ENCODE measurements around the gene REXO5.
A peak's percentile ranks its signal among the peaks of the same experiment; 100 is the strongest.

The REXO5 gene

DNA sequence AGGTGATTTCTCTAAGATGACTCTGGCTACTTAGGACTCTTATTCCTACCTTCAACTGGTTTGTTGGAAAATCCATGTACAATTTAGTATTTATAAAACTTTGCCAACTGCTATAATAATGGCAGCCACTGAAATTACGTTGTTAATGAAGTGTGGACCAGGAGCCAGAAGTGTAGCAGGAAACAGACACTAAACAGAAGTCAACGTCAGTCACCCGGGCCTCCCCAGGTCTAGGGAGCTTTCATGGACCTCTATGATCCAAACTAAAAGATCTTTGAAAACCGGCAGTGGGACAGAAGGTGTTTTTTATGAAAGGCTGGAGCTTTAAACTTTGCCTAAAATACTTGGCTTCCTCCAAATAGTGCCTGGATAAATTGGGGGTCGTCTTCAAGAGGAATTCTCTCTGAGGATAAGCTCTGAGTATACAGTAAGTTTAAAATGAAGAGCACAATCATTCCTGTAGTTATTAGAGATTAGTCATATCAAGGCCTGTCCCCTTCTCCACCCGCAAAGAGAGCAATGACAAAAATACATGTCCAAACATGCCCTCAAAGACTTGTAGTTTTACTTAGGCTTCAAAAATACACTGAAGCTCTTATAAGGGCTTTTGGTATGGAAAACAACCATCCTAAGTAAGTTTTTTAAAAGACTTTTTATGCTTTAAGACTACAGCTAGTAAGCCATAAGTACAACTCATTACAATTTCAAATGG is 59.2 kb downstream of the REXO5 start:
- TF ChIP-seq, protein P1, sequence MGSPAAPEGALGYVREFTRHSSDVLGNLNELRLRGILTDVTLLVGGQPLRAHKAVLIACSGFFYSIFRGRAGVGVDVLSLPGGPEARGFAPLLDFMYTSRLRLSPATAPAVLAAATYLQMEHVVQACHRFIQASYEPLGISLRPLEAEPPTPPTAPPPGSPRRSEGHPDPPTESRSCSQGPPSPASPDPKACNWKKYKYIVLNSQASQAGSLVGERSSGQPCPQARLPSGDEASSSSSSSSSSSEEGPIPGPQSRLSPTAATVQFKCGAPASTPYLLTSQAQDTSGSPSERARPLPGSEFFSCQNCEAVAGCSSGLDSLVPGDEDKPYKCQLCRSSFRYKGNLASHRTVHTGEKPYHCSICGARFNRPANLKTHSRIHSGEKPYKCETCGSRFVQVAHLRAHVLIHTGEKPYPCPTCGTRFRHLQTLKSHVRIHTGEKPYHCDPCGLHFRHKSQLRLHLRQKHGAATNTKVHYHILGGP (tag by site-specific recombination; IDR thresholded peaks at IDR 0.05), result peak; percentile 7; the same call in 1 of the 2 replicates
- 0 out of 2 replicates have a peak, but pooled peaks have one; percentile 24 for TF ChIP-seq ZNF366 (tag by site-specific recombination; conservative IDR thresholded peaks at IDR 0.05)
- TF ChIP-seq ZNF423 (tag by site-specific recombination; IDR thresholded peaks at IDR 0.05), result no peak
- POLR2A ChIA-PET, result interaction anchor here (0.9 to 2.4 kb wide), 3 partner anchors 35 to 59 kb away, joined by 3 to 6 read pairs (median 3); partner anchors contain the start of genes DCUN1D3, ERI2, LYRM1 and REXO5
- Histone ChIP-seq H3K9me3 (ENCODE audit: control insufficient read depth, insufficient read depth, low read depth, low read length) (no peaks in the 10 kb centered on the region), H3K27ac (ENCODE audit: extremely low read depth, low read depth, low read length) (peak overlapping the region; percentile 67), H3K4me3 (ENCODE audit: low read depth, low read length) (no peak overlapping the region), H3K4me1 (ENCODE audit: control insufficient read depth, insufficient read depth, low read length) (no peaks in the 10 kb centered on the region), H3K36me3 (ENCODE audit: control insufficient read depth in 2 of 2, insufficient read depth in 1 of 2, low read length in 2 of 2) (peaks cover 0 to 14% of the 10 kb centered on the region in 2 experiments; a peak in 1 of 3 replicates)
- CTCF ChIA-PET, result interaction anchor here (0.6 to 1.7 kb wide), 6 partner anchors 10 to 135 kb away, joined by 3 to 7 read pairs (median 4); no protein-coding TSS in a partner anchor

DNA sequence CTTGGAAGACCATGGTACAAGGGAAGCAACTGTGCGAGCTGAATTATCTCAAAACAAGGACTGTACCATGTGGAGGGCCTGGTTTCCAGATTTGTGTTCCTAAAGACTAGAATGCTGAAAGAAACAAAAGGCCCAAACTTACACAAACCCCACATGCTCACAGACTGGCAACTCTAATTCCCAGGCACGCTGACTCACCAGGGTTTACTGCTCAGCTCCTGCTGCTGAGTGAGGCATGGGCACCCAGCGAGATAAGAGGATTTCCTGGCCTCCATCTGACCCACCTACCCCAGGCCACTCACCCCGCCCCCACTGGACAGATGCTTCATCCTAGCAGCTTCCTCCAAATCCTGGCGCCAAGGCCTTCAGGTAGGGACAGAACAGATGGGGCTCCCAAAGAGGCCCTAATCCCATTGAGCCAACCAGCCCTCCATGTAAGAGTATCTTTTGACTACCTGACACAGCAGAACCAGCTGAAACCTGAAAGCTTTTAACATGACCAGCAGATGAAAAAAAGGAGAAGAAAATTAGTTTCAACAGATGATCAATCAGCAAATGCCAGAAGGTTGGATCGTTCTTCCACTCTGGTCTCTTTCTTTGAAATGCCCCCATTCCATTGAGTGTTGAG is 59.9 kb downstream of the REXO5 start:
- ChIA-PET POLR2A (interaction anchor here (0.9 to 2.4 kb wide), 3 partner anchors 34 to 60 kb away, joined by 3 to 6 read pairs (median 3); partner anchors contain the start of genes DCUN1D3, ERI2, LYRM1 and REXO5), CTCF (interaction anchor here (0.6 to 1.7 kb wide), 6 partner anchors 9 to 218 kb away, joined by 3 to 7 read pairs (median 3); no protein-coding TSS in a partner anchor)
- H3K27ac ChIP-seq (ENCODE audit: extremely low read depth, low read depth, low read length), result peak overlapping the region; percentile 67
- H3K4me1 ChIP-seq (ENCODE audit: control insufficient read depth, insufficient read depth, low read length), result no peaks in the 10 kb centered on the region
- no peak overlapping the region for H3K4me3 ChIP-seq (ENCODE audit: low read depth, low read length)
- no peaks in the 10 kb centered on the region for H3K9me3 ChIP-seq (ENCODE audit: control insufficient read depth, insufficient read depth, low read depth, low read length)
- peaks cover 0 to 9% of the 10 kb centered on the region in 2 experiments; a peak in 1 of 3 replicates for H3K36me3 ChIP-seq (ENCODE audit: control insufficient read depth in 2 of 2, insufficient read depth in 1 of 2, low read length in 2 of 2)
- no peak for TF ChIP-seq ZNF155 (tag by site-specific recombination; IDR thresholded peaks at IDR 0.05)
- TF ChIP-seq ZNF530 (tag by site-specific recombination; IDR thresholded peaks at IDR 0.05; ENCODE audit: low read depth), result no peak
- TF ChIP-seq, protein P2, sequence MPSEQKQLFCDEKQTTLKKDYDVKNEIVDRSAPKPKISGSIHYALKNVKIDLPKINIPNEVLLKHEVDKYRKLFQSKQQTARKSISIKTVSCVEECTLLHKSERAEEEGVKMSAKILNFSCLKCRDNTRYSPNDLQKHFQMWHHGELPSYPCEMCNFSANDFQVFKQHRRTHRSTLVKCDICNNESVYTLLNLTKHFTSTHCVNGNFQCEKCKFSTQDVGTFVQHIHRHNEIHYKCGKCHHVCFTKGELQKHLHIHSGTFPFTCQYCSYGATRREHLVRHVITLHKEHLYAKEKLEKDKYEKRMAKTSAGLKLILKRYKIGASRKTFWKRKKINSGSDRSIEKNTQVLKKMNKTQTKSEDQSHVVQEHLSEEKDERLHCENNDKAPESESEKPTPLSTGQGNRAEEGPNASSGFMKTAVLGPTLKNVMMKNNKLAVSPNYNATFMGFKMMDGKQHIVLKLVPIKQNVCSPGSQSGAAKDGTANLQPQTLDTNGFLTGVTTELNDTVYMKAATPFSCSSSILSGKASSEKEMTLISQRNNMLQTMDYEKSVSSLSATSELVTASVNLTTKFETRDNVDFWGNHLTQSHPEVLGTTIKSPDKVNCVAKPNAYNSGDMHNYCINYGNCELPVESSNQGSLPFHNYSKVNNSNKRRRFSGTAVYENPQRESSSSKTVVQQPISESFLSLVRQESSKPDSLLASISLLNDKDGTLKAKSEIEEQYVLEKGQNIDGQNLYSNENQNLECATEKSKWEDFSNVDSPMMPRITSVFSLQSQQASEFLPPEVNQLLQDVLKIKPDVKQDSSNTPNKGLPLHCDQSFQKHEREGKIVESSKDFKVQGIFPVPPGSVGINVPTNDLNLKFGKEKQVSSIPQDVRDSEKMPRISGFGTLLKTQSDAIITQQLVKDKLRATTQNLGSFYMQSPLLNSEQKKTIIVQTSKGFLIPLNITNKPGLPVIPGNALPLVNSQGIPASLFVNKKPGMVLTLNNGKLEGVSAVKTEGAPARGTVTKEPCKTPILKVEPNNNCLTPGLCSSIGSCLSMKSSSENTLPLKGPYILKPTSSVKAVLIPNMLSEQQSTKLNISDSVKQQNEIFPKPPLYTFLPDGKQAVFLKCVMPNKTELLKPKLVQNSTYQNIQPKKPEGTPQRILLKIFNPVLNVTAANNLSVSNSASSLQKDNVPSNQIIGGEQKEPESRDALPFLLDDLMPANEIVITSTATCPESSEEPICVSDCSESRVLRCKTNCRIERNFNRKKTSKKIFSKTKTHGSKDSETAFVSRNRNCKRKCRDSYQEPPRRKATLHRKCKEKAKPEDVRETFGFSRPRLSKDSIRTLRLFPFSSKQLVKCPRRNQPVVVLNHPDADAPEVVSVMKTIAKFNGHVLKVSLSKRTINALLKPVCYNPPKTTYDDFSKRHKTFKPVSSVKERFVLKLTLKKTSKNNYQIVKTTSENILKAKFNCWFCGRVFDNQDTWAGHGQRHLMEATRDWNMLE (tag by site-specific recombination; conservative IDR thresholded peaks at IDR 0.05; ENCODE audit: low read depth), result peak; percentile 45
- no peak for TF ChIP-seq KLF7 (tag by site-specific recombination; IDR thresholded peaks at IDR 0.05; ENCODE audit: borderline replicate concordance)
- no peak for TF ChIP-seq ZNF777 (tag by site-specific recombination; IDR thresholded peaks at IDR 0.05; ENCODE audit: borderline replicate concordance)
- TF ChIP-seq SP7 (tag by site-specific recombination; IDR thresholded peaks at IDR 0.05), result no peak
- TF ChIP-seq, protein P3, sequence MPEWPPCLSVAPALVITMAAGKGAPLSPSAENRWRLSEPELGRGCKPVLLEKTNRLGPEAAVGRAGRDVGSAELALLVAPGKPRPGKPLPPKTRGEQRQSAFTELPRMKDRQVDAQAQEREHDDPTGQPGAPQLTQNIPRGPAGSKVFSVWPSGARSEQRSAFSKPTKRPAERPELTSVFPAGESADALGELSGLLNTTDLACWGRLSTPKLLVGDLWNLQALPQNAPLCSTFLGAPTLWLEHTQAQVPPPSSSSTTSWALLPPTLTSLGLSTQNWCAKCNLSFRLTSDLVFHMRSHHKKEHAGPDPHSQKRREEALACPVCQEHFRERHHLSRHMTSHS (tag by site-specific recombination; IDR thresholded peaks at IDR 0.05), result no peak
- TF ChIP-seq ZNF146 (tag by site-specific recombination; IDR thresholded peaks at IDR 0.05), result no peak
- TF ChIP-seq, protein P4, sequence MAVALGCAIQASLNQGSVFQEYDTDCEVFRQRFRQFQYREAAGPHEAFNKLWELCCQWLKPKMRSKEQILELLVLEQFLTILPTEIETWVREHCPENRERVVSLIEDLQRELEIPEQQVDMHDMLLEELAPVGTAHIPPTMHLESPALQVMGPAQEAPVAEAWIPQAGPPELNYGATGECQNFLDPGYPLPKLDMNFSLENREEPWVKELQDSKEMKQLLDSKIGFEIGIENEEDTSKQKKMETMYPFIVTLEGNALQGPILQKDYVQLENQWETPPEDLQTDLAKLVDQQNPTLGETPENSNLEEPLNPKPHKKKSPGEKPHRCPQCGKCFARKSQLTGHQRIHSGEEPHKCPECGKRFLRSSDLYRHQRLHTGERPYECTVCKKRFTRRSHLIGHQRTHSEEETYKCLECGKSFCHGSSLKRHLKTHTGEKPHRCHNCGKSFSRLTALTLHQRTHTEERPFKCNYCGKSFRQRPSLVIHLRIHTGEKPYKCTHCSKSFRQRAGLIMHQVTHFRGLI (tag by site-specific recombination; IDR thresholded peaks at IDR 0.05), result no peak
- TF ChIP-seq ZIC2 (tag by site-specific recombination; IDR thresholded peaks at IDR 0.05), result peak; percentile 70
- 0 out of 2 replicates have a peak, but pooled peaks have one; percentile 36 for TF ChIP-seq ZNF660 (tag by site-specific recombination; IDR thresholded peaks at IDR 0.05)
- TF ChIP-seq OSR2 (tag by site-specific recombination; IDR thresholded peaks at IDR 0.05), result 0 out of 2 replicates have a peak, but pooled peaks have one; percentile 20
- TF ChIP-seq, protein P5, sequence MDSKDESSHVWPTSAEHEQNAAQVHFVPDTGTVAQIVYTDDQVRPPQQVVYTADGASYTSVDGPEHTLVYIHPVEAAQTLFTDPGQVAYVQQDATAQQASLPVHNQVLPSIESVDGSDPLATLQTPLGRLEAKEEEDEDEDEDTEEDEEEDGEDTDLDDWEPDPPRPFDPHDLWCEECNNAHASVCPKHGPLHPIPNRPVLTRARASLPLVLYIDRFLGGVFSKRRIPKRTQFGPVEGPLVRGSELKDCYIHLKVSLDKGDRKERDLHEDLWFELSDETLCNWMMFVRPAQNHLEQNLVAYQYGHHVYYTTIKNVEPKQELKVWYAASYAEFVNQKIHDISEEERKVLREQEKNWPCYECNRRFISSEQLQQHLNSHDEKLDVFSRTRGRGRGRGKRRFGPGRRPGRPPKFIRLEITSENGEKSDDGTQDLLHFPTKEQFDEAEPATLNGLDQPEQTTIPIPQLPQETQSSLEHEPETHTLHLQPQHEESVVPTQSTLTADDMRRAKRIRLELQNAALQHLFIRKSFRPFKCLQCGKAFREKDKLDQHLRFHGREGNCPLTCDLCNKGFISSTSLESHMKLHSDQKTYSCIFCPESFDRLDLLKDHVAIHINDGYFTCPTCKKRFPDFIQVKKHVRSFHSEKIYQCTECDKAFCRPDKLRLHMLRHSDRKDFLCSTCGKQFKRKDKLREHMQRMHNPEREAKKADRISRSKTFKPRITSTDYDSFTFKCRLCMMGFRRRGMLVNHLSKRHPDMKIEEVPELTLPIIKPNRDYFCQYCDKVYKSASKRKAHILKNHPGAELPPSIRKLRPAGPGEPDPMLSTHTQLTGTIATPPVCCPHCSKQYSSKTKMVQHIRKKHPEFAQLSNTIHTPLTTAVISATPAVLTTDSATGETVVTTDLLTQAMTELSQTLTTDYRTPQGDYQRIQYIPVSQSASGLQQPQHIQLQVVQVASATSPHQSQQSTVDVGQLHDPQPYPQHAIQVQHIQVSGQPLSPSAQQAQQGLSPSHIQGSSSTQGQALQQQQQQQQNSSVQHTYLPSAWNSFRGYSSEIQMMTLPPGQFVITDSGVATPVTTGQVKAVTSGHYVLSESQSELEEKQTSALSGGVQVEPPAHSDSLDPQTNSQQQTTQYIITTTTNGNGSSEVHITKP (tag by site-specific recombination; IDR thresholded peaks at IDR 0.05), result peak; percentile 95
